Measurements from ENCODE around the gene NFS1.
"Not testable (repeated sequence)": the region's sequence is repeated elsewhere in the genome, so short reads cannot be mapped to it uniquely, and the experiment has no call there.

NFS1 gene

DNA sequence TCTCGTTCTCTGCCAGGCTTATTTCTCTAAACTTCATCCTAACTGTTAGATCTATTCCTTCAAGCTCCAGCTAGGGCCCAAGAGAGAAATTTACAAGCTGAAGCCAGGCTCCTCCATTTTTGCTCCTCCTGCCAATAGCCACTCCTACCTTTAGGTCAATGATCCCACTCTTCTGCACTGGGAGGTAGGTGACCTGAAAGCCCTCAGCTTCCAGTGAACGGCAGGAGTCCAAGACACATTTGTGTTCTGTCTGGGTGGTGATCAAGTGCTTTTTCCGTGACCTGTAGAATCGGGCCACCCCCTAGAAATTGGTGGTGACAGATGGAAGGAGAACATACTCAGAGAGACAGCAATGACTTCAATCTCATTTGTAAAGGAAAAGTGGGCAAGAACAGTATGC lies 8.9 kb downstream of the NFS1 start:
- Histone ChIP-seq H3K4me1 (ENCODE audit: low read depth, poor library complexity, severe bottlenecking) (no peaks in the 10 kb centered on the region), H3K79me2 (ENCODE audit: insufficient read depth, low read depth) (no peaks in the 10 kb centered on the region), H3K27me3 (ENCODE audit: insufficient read depth, low read depth) (no peaks in the 10 kb centered on the region), H3K27ac (no peak overlapping the region), H3K4me3 (IDR thresholded peaks at IDR 0.05; ENCODE audit: insufficient read depth, low read depth, low read length) (no peak overlapping the region), H3K4me2 (no peak overlapping the region), H4K20me1 (ENCODE audit: insufficient read depth) (no peaks in the 10 kb centered on the region), H3K36me3 (ENCODE audit: insufficient read depth) (no peaks in the 10 kb centered on the region; the same call in 1 of the 2 replicates), H3K9ac (no peak overlapping the region), H2AFZ (ENCODE audit: low read depth) (no peak overlapping the region)
- TF ChIP-seq, protein P1, sequence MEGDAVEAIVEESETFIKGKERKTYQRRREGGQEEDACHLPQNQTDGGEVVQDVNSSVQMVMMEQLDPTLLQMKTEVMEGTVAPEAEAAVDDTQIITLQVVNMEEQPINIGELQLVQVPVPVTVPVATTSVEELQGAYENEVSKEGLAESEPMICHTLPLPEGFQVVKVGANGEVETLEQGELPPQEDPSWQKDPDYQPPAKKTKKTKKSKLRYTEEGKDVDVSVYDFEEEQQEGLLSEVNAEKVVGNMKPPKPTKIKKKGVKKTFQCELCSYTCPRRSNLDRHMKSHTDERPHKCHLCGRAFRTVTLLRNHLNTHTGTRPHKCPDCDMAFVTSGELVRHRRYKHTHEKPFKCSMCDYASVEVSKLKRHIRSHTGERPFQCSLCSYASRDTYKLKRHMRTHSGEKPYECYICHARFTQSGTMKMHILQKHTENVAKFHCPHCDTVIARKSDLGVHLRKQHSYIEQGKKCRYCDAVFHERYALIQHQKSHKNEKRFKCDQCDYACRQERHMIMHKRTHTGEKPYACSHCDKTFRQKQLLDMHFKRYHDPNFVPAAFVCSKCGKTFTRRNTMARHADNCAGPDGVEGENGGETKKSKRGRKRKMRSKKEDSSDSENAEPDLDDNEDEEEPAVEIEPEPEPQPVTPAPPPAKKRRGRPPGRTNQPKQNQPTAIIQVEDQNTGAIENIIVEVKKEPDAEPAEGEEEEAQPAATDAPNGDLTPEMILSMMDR (conservative IDR thresholded peaks at IDR 0.05; ENCODE audit: low read depth, low read length) = no peak

DNA sequence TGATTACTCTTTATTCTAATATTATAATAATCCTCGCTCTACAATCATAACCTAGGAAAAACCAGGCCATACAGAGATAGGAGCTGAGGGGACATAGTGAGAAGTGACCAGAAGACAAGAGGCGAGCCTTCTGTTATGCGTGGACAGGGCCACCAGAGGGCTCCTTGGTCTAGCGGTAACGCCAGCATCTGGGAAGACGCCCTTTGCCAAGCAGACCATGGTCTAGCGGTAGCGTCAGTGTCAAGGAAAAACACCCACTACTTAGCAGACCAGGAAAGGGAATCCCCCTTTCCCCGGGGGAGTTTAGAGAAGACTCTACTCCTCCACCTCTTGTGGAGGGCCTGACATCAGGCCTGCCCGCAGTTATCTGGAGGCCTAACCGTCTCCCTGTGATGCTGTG lies 12.3 kb downstream of the NFS1 start:
- not testable (repeated sequence) for H3K36me3 ChIP-seq (ENCODE audit: insufficient read depth); H3K4me3 ChIP-seq (IDR thresholded peaks at IDR 0.05; ENCODE audit: insufficient read depth, low read depth, low read length)

DNA sequence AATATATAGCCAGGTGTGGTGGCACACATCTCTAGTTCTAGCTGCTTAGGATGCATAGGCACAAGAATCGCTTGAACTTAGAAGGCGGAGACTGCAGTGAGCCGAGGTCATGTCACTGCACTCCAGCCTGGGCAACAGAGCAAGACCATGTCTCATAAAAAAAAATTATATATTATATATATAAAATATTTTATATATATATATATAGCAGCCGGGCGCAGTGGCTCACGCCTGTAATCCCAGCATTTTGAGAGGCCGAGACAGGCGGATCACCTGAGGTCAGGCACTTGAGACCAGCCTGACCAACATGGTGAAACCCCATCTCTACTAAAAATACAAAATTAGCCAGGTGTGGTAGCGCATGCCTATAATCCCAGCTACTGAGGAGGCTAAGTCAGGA lies 13.8 kb downstream of the NFS1 start:
- not testable (repeated sequence) for H3K27me3 ChIP-seq (ENCODE audit: insufficient read depth, low read depth); H3K4me2 ChIP-seq; H3K36me3 ChIP-seq (ENCODE audit: insufficient read depth); H4K20me1 ChIP-seq (ENCODE audit: insufficient read depth); H3K79me2 ChIP-seq (ENCODE audit: insufficient read depth, low read depth); H3K9ac ChIP-seq; H3K4me3 ChIP-seq (IDR thresholded peaks at IDR 0.05; ENCODE audit: insufficient read depth, low read depth, low read length); H2AFZ ChIP-seq (ENCODE audit: low read depth); H3K27ac ChIP-seq; H3K4me1 ChIP-seq (ENCODE audit: low read depth, poor library complexity, severe bottlenecking)

More for the DNA sequence above, 12.3 kb downstream of the NFS1 start:
- not testable (repeated sequence) for H3K4me2 ChIP-seq; H4K20me1 ChIP-seq (ENCODE audit: insufficient read depth); H3K79me2 ChIP-seq (ENCODE audit: insufficient read depth, low read depth); H3K27me3 ChIP-seq (ENCODE audit: insufficient read depth, low read depth); H3K9ac ChIP-seq; H2AFZ ChIP-seq (ENCODE audit: low read depth); H3K27ac ChIP-seq; H3K4me1 ChIP-seq (ENCODE audit: low read depth, poor library complexity, severe bottlenecking)
- TF ChIP-seq, protein P1 (conservative IDR thresholded peaks at IDR 0.05; ENCODE audit: low read depth, low read length) = 0 out of 2 replicates have a peak, but pooled peaks have one; percentile 16

DNA sequence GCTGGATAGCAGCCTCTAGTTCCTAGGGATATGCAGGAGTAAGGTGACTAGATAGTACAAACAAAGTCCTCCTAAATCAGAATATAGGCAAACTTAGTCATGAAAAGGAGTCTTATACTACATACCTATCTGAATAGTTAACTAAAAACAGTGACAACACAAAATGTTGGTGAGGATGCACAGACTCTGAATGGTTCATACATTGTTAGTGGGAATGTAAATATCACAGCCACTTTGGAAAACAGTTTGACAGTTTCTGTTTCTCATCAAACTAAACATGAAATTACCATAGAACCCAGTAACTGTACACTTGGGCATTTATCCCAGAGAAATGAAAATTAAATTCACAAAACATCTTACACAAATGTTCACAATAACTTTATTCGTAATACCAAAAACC lies 17.2 kb downstream of the NFS1 start:
- Histone ChIP-seq H3K27me3 (ENCODE audit: insufficient read depth, low read depth) (no peaks in the 10 kb centered on the region), H3K79me2 (ENCODE audit: insufficient read depth, low read depth) (no peaks in the 10 kb centered on the region), H3K4me2 (no peak overlapping the region), H4K20me1 (ENCODE audit: insufficient read depth) (no peaks in the 10 kb centered on the region), H3K9ac (no peak overlapping the region), H3K4me1 (ENCODE audit: low read depth, poor library complexity, severe bottlenecking) (no peaks in the 10 kb centered on the region), H3K36me3 (ENCODE audit: insufficient read depth) (no peaks in the 10 kb centered on the region), H3K4me3 (IDR thresholded peaks at IDR 0.05; ENCODE audit: insufficient read depth, low read depth, low read length) (no peak overlapping the region), H2AFZ (ENCODE audit: low read depth) (no peak overlapping the region), H3K27ac (no peak overlapping the region)
- TF ChIP-seq, protein P1 (conservative IDR thresholded peaks at IDR 0.05; ENCODE audit: low read depth, low read length) = no peak

DNA sequence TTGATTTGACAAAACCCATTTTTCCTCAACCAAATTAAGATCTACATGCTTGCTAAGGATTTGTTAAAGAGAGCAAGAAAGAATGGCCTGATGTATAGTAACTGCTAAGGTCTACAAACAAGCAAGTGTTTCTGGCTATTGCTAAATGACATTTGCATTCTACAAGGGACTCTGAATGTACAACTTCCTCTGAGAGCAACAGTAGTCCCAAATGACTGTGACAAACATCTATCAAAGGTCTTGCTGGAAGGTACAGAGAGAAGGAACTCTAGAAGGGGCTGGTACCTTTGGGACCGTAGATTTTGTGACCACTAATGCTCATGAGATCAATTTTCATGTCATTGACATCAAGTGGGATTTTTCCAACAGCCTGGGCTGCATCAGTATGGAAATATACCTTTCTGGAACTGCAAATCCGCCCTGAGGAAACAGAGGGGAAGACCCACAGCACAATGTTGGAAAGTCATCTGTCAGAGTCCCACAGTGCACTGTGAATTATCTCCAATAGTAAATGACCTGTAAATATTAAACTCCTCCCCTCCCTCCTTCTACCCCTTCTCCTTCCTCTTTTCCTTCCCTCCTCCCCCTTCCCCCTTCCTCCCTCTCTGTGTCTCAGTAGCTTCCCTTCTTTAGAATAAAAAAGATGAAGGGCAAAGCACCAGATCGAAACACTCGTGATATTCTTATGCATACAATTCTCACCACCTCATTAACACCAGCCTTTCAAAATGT lies 18.5 kb downstream of the NFS1 start:
- H3K27ac ChIP-seq = no peak overlapping the region
- H3K4me2 ChIP-seq = no peak overlapping the region
- no peaks in the 10 kb centered on the region for H3K36me3 ChIP-seq (ENCODE audit: insufficient read depth)

More for the DNA sequence above, 18.5 kb downstream of the NFS1 start:
- H3K27me3 ChIP-seq (ENCODE audit: insufficient read depth, low read depth) = no peaks in the 10 kb centered on the region
- H3K79me2 ChIP-seq (ENCODE audit: insufficient read depth, low read depth) = no peaks in the 10 kb centered on the region
- TF ChIP-seq, protein P1 (conservative IDR thresholded peaks at IDR 0.05; ENCODE audit: low read depth, low read length) = no peak
- no peaks in the 10 kb centered on the region for H4K20me1 ChIP-seq (ENCODE audit: insufficient read depth)
- no peak overlapping the region for H3K4me3 ChIP-seq (IDR thresholded peaks at IDR 0.05; ENCODE audit: insufficient read depth, low read depth, low read length)
- H3K9ac ChIP-seq = no peak overlapping the region
- no peaks in the 10 kb centered on the region for H3K4me1 ChIP-seq (ENCODE audit: low read depth, poor library complexity, severe bottlenecking)
- no peak overlapping the region for H2AFZ ChIP-seq (ENCODE audit: low read depth)

Data from KMS-11 (cell line).